NCI-H526 treated with DMSO at 0.1 percent for 48 hours (cell line): ENCODE data around the gene ZAP70.

Experiments
- DNase-seq: peaks from one replicate; lab custom pipeline; 2025; lab: John Stamatoyannopoulos, UW

ZAP70 gene

GRCh38 chr2:97734061-97735051 lies 21.0 kb downstream of the ZAP70 start:
- no peak for DNase-seq

GRCh38 chr2:97735161-97735561 lies 21.8 kb downstream of the ZAP70 start:
- no peak for DNase-seq

- DNase-seq: no peak
These were observed 22.8 kb downstream of the ZAP70 start for GRCh38 chr2:97736185-97736584.

- no peak for DNase-seq
These were observed 23.4 kb downstream of the ZAP70 start for GRCh38 chr2:97736608-97737330.

GRCh38 chr2:97737421-97738178 lies 24.2 kb downstream of the ZAP70 start:
- DNase-seq: no peak

- no peak for DNase-seq
These were observed 25.0 kb downstream of the ZAP70 start for GRCh38 chr2:97738179-97739019.

- DNase-seq: no peak
These were observed 25.9 kb downstream of the ZAP70 start for GRCh38 chr2:97739020-97739892.

- DNase-seq: no peak
These were observed 26.5 kb downstream of the ZAP70 start for GRCh38 chr2:97739893-97740245.

GRCh38 chr2:97740590-97741182 lies 27.3 kb downstream of the ZAP70 start:
- peak; percentile 19 for DNase-seq

GRCh38 chr2:97741251-97741650 lies 27.9 kb downstream of the ZAP70 start:
- DNase-seq: no peak

GRCh38 chr2:97741686-97742085 lies 28.3 kb downstream of the ZAP70 start:
- no peak for DNase-seq

GRCh38 chr2:97742381-97742847 lies 29.0 kb downstream of the ZAP70 start:
- DNase-seq: no peak

GRCh38 chr2:97743913-97744312 lies 30.5 kb downstream of the ZAP70 start:
- DNase-seq: no peak

- DNase-seq: no peak
These were observed 32.2 kb downstream of the ZAP70 start for GRCh38 chr2:97745474-97746174.

GRCh38 chr2:97747285-97747684 lies 33.9 kb downstream of the ZAP70 start:
- no peak for DNase-seq

GRCh38 chr2:97747716-97748115 lies 34.3 kb downstream of the ZAP70 start:
- no peak for DNase-seq

- no peak for DNase-seq
These were observed 36.2 kb downstream of the ZAP70 start for GRCh38 chr2:97749581-97749980.

- DNase-seq: no peak
These were observed 36.6 kb downstream of the ZAP70 start for GRCh38 chr2:97750017-97750416.

GRCh38 chr2:97751752-97752151 lies 38.4 kb downstream of the ZAP70 start:
- DNase-seq: no peak
